PC-9 (cell line): ENCODE results near the gene DMXL1. TPM values are rescaled to one million over a fixed set of nuclear protein-coding genes. Genes with fewer than 3 reads are reported as not detected.
A peak's percentile ranks its signal among the peaks of the same experiment; 100 is the strongest.

Experiments used
- BruUV-seq: library from RNA; stranded (reverse); fragments of 400-500 nt; replicated peaks from 2 replicates; lab custom pipeline; 2021; lab: Mats Ljungman, UMichigan
- CTCF ChIA-PET: fragments of 300-600 bp; sonication (Branson Sonifier 250); formaldehyde crosslinking; loops from one replicate; lab custom pipeline; 2022; ENCODE audit warnings: antibody characterized with exemption; lab: Charles Lee
- POLR2A ChIA-PET: fragments of 300-600 bp; sonication (Branson Sonifier 250); formaldehyde crosslinking; loops from one replicate; lab custom pipeline; 2022; ENCODE audit warnings: antibody characterized with exemption; ENCODE audit not compliant: unreplicated experiment; lab: Charles Lee
- DNase-seq, 2 experiments: peaks; one replicate each; pipeline versions ENCODE4 v3.0.0 to v3.0.0-alpha.2; 2015 to 2022; ENCODE audit warnings: mixed read lengths in 1 of 2
- H2AFZ ChIP-seq: fragments of 200-600 bp; sonication (generic); 2 replicates; pipeline ENCODE4 v1.8.1; 2017; ENCODE audit warnings: antibody characterized with exemption
- H3F3A ChIP-seq: fragments of 200-600 bp; sonication (generic); 2 replicates; pipeline ENCODE4 v1.8.1; 2017; ENCODE audit warnings: antibody characterized with exemption, mild to moderate bottlenecking, low read depth; ENCODE audit not compliant: insufficient read depth
- H3K27ac ChIP-seq: fragments of 200-600 bp; sonication (generic); 2 replicates; pipeline ENCODE4 v1.6.1; 2016; ENCODE audit warnings: mixed run types
- H3K27me3 ChIP-seq: fragments of 200-600 bp; sonication (generic); 2 replicates; pipeline ENCODE4 v1.6.1; 2016; ENCODE audit warnings: low read depth, mixed run types; ENCODE audit not compliant: insufficient read depth
- H3K36me3 ChIP-seq: fragments of 200-600 bp; sonication (generic); 2 replicates; pipeline ENCODE4 v1.6.1; 2016; ENCODE audit warnings: low read depth, mixed run types
- H3K4me1 ChIP-seq: fragments of 200-600 bp; sonication (generic); replicated peaks from 2 replicates; pipeline ENCODE4 v1.6.1; 2016; ENCODE audit warnings: mixed run types; ENCODE audit not compliant: insufficient read depth
- H3K4me2 ChIP-seq: fragments of 200-600 bp; sonication (generic); 2 replicates; pipeline ENCODE4 v1.6.1; 2017; ENCODE audit warnings: mixed run types
- H3K4me3 ChIP-seq: fragments of 200-600 bp; sonication (generic); 2 replicates; pipeline ENCODE4 v1.6.1; 2016; ENCODE audit warnings: mixed run types
- H3K79me2 ChIP-seq: fragments of 200-600 bp; sonication (generic); 2 replicates; pipeline ENCODE4 v1.6.1; 2017; ENCODE audit warnings: low read depth, mixed run types
- H3K9me2 ChIP-seq: fragments of 200-600 bp; sonication (generic); 2 replicates; pipeline ENCODE4 v1.8.1; 2017; ENCODE audit warnings: mild to moderate bottlenecking; ENCODE audit not compliant: insufficient read depth
- H3K9me3 ChIP-seq: fragments of 200-600 bp; sonication (generic); 2 replicates; pipeline ENCODE4 v1.8.1; 2016; ENCODE audit warnings: low read depth; ENCODE audit not compliant: insufficient read depth
- H4K20me1 ChIP-seq: fragments of 200-600 bp; sonication (generic); 2 replicates; pipeline ENCODE4 v1.8.1; 2017; ENCODE audit not compliant: insufficient read depth
- CTCF ChIP-seq: fragments of 200-600 bp; sonication (generic); conservative IDR thresholded peaks from 2 replicates; pipeline ENCODE4 v1.6.1; 2017; ENCODE audit warnings: mixed run types, antibody characterized with exemption, mild to moderate bottlenecking, moderate library complexity
- EZH2 ChIP-seq: fragments of 200-600 bp; sonication (generic); IDR thresholded peaks from 2 replicates; pipeline ENCODE4 v1.8.0; 2017; ENCODE audit warnings: antibody characterized with exemption, low read depth
- intact Hi-C: fragments of 100-400 bp; cut with micrococcal nuclease; formaldehyde crosslinking; loops from one replicate; pipeline ENCODE4 v1.10.0; 2022; ENCODE audit not compliant: unreplicated experiment
- total RNA-seq: library from RNA; stranded (reverse); gene quantifications from 2 replicates; pipeline ENCODE4 v1.2.3, GENCODE V29; 2021

Gene DMXL1
- total RNA-seq, 1 experiment from 2014 or later = 27.3 TPM

- no TSS peak for BruUV-seq
- CTCF ChIA-PET = no interaction called here
- H3K79me2 ChIP-seq = peaks cover 6% of the 10 kb centered on the region; the same call in 1 of the 2 replicates
These were observed 214.4 kb downstream of the DMXL1 start for GRCh38 chr5:119285070-119285916.

GRCh38 chr5:119286511-119287488 lies 215.9 kb downstream of the DMXL1 start:
- TF ChIP-seq CTCF = no peak
- Histone ChIP-seq H3K4me1 (peaks cover 50% of the 10 kb centered on the region), H3K36me3 (no peaks in the 10 kb centered on the region), H3K4me3 (peak overlapping the region; percentile 43; the same call in 1 of the 2 replicates), H3F3A (peaks cover 26% of the 10 kb centered on the region), H3K9me2 (no peaks in the 10 kb centered on the region), H3K79me2 (peaks cover 20% of the 10 kb centered on the region; the same call in 1 of the 2 replicates), H3K27ac (peak overlapping the region; percentile 75), H3K4me2 (peak overlapping the region; percentile 76), H2AFZ (no peak overlapping the region; the same call in 1 of the 2 replicates), H3K9me3 (0 out of 2 replicates have a peak, but pooled peaks cover 3% of the 10 kb centered on the region), H4K20me1 (no peaks in the 10 kb centered on the region), H3K27me3 (no peaks in the 10 kb centered on the region)
- POLR2A ChIA-PET = interaction anchor here (0.6 to 0.9 kb wide), 3 partner anchors 17 to 134 kb away, joined by 3 to 4 read pairs (median 3); no protein-coding TSS in a partner anchor
- BruUV-seq = no TSS peak
- CTCF ChIA-PET = no interaction called here
- DNase-seq = no peak
- intact Hi-C loops = loop anchor here (1.0 to 5.0 kb wide), 2 partner anchors 12 to 36 kb away; no protein-coding TSS in a partner anchor

More at GRCh38 chr5:119285070-119285916, 214.4 kb downstream of the DMXL1 start:
- no peak overlapping the region for H3K4me3 ChIP-seq
- intact Hi-C loops = loop anchor here (5.0 kb wide), 1 partner anchor 37 kb away; no protein-coding TSS in a partner anchor
- peaks cover 26% of the 10 kb centered on the region for H3F3A ChIP-seq
- no peak overlapping the region for H2AFZ ChIP-seq
- DNase-seq = no peak
- H3K36me3 ChIP-seq = no peaks in the 10 kb centered on the region
- no peak overlapping the region for H3K4me2 ChIP-seq
- no peaks in the 10 kb centered on the region for H4K20me1 ChIP-seq
- H3K9me2 ChIP-seq = no peaks in the 10 kb centered on the region
- POLR2A ChIA-PET = no interaction called here
- peaks cover 50% of the 10 kb centered on the region for H3K4me1 ChIP-seq
- no peak for TF ChIP-seq EZH2
- no peak for TF ChIP-seq CTCF
- no peak overlapping the region for H3K27ac ChIP-seq
- H3K27me3 ChIP-seq = no peaks in the 10 kb centered on the region
- 0 out of 2 replicates have a peak, but pooled peaks cover 3% of the 10 kb centered on the region for H3K9me3 ChIP-seq
